ES-I3 (cell line): ENCODE results near the gene PMP22.

Experiments used
- H3K36me3 ChIP-seq: 2 replicates; pipeline ENCODE4 v1.6.1; 2013; ENCODE audit warnings: mild to moderate bottlenecking, low read length, control low read depth, moderate library complexity; ENCODE audit not compliant: insufficient read depth
- H3K4me1 ChIP-seq: 2 replicates; pipeline ENCODE4 v1.6.1; 2013; ENCODE audit warnings: mild to moderate bottlenecking, control low read depth, low read length; ENCODE audit not compliant: insufficient read depth
- H3K9ac ChIP-seq: 2 replicates; pipeline ENCODE4 v1.6.1; 2013; ENCODE audit warnings: low read depth, mild to moderate bottlenecking, low read length, moderate library complexity
- H3K9me3 ChIP-seq: 2 replicates; pipeline ENCODE4 v1.6.1; 2013; ENCODE audit warnings: mild to moderate bottlenecking, low read length, moderate library complexity; ENCODE audit not compliant: control insufficient read depth, insufficient read depth

The PMP22 gene

DNA sequence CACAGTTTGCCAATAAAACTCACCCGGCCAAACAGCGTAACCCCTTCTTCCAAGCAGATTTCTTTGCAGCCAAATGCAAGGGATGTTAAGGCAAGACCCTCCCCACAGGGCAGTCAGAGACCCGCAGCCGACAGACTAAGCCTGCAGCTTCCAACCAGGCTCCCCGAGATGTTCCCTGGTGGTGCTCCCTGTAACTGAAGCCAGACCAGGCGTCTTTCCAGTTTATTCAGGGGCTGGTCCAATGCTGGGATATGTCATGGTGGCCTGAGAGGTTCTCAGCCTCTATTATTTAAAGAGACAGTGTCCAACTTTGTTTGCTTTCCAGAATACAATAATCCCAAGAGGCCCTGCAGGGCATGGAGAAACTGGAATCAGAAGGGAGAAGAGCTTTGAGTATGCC, at the start of gene PMP22:
Gene PMP22 (minus strand): TSS at position 196 of the 400 bp plus-strand sequence. CDS start 4,599 bp downstream, outside the sequence.
- H3K36me3 ChIP-seq, result no peaks in the 10 kb centered on the region
- H3K9ac ChIP-seq, result no peak within 1 kb of the TSS
- H3K4me1 ChIP-seq, result no peaks in the 10 kb centered on the region
- no peaks in the 10 kb centered on the region for H3K9me3 ChIP-seq

DNA sequence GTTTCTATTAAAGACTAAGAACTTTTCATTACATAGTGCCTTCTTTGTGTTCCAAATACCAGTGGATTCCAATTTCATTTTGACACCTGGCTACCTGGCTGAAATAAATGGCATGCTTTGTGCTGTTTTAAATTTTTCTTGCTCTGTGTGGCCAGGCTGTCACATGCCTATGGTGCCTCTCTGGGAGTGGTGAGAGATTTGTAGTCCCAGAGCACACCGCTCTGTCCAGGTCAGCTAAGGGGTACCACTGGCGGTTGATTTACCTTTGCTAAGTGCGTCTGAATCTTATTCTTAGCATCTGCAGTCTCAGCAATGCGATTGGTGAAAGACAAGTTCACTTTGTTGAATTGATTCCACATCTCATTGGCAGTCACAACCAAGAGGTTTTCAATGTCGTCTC, 46.9 kb upstream of the PMP22 start:
- H3K36me3 ChIP-seq, result no peaks in the 10 kb centered on the region
- no peaks in the 10 kb centered on the region for H3K4me1 ChIP-seq
- 0 out of 2 replicates have a peak, but pooled peaks cover 3% of the 10 kb centered on the region for H3K9me3 ChIP-seq
- H3K9ac ChIP-seq, result no peak overlapping the region

DNA sequence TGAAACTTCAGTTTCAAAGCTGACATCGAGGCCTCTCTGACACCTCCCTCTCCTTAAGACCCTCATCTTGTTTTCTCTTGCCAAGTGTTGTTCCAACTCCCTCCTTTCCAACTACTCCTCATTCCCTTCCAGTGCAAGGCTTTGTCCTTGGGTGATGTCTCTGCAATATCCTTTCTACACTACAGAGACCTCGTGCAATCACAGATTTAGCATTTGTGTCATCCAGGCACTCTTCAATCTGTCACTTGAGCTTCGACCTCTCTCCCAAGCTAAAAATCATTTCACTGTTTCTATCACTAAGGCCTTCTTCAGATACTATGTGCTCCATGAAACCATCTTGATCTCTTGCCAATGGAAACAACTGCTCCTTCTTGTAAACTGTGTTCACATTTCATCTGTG, 44.7 kb upstream of the PMP22 start:
- Histone ChIP-seq H3K9ac (no peak overlapping the region), H3K4me1 (no peaks in the 10 kb centered on the region), H3K36me3 (no peaks in the 10 kb centered on the region), H3K9me3 (0 out of 2 replicates have a peak, but pooled peaks cover 3% of the 10 kb centered on the region)

DNA sequence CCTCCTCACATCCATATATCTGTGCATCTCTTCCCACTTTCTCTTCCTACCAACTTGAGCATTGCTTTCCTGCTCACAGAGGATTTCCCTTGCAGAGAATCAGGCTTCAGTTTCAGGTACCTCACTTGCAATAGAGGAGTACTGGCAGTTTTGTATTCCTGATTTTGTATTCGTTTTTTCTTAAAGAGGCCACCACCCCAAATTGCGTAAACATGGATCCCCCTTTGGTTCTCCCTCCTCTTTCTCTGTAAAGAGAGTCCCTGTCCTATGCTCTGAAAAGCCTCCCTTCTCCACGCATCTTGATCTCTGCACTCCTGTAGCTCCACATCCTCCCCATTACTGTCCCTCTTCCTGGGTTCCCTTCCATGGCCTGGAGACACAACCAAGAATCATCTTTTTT, 44.1 kb upstream of the PMP22 start:
- 0 out of 2 replicates have a peak, but pooled peaks cover 3% of the 10 kb centered on the region for H3K9me3 ChIP-seq
- H3K4me1 ChIP-seq, result no peaks in the 10 kb centered on the region
- H3K36me3 ChIP-seq, result no peaks in the 10 kb centered on the region
- H3K9ac ChIP-seq, result no peak overlapping the region

DNA sequence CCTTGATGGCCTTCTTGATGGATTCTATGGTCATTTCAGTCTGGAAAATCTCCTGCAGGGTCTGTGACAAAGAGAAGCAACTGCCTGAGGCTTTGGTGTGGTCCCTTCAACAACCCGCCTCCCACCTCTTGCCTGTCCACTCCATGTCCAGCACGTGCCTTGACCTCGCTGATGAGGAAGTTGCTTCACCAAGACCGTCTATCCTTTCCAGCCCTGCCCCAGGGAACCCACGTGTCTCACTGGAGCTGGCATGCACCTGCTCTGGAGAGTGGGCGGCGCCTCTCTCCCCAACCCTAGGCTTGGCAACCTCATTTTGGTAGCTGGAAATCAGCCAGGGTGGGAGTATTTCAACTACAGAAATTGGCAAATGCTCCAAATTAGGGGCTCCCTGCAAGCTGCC, 43.6 kb upstream of the PMP22 start:
- Histone ChIP-seq H3K36me3 (no peaks in the 10 kb centered on the region), H3K4me1 (no peaks in the 10 kb centered on the region), H3K9ac (no peak overlapping the region), H3K9me3 (0 out of 2 replicates have a peak, but pooled peaks cover 3% of the 10 kb centered on the region)

DNA sequence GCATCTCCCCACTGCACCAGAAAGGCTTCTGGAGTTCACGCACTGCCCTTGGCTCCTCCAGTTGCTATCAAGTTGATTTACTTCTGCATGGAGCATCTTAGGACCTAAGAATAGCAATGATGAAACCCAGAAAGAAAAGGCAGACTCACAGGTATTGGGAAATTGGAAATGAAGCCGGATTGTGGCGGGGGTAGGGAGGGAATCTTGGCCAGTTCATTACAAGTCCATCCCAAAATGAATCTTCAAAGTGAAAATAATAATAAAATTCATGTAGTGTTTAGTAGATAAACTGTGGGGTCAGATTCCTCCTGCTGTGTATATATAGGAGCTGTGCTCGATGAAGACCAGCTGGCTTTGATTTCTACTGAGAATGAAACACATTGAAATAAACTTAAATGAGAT, 42.6 kb upstream of the PMP22 start:
- no peaks in the 10 kb centered on the region for H3K4me1 ChIP-seq
- 0 out of 2 replicates have a peak, but pooled peaks cover 3% of the 10 kb centered on the region for H3K9me3 ChIP-seq
- H3K9ac ChIP-seq, result no peak overlapping the region
- H3K36me3 ChIP-seq, result no peaks in the 10 kb centered on the region

DNA sequence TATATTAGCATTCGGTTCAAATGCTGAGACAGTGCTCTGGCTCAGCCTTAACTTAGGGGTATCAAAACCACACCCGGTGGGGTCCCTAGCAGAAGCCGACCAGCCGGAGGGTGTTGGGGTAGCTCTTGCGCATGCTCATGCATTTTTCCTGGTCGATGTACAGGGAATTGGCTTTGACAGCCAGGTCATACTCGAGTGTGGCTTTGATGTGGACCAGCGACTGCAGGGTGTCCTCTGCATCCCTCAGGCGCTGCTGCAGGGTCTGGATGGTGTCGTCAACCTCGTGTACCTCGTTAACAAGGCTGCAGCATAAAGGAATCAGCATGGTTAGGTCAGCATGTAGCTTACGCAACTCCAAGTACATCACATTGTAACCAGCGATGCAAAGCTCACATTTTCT, 38.7 kb upstream of the PMP22 start:
- Histone ChIP-seq H3K36me3 (no peaks in the 10 kb centered on the region), H3K4me1 (no peaks in the 10 kb centered on the region), H3K9ac (no peak overlapping the region), H3K9me3 (peaks cover 2% of the 10 kb centered on the region; the same call in 1 of the 2 replicates)

DNA sequence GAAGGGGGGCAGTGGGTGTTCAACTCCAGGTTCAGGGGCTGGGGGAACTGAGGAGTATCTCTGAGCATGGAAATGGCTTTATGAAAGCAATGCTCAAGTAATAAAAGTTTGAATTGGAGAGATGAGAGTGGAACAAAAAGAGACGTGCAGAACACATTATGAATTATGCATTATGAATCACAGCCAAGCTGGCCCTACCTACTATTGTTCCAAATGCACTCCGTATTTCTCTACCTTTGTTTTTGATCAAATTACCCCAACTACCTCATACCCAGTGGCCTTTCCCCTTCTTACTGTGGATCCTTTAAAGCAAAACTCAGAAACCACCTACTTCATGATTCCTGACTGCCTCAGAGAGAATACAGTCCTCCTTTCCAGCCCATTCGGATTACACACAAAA, 38.1 kb upstream of the PMP22 start:
- Histone ChIP-seq H3K9me3 (peaks cover 2% of the 10 kb centered on the region; the same call in 1 of the 2 replicates), H3K4me1 (no peaks in the 10 kb centered on the region), H3K9ac (no peak overlapping the region), H3K36me3 (no peaks in the 10 kb centered on the region)

DNA sequence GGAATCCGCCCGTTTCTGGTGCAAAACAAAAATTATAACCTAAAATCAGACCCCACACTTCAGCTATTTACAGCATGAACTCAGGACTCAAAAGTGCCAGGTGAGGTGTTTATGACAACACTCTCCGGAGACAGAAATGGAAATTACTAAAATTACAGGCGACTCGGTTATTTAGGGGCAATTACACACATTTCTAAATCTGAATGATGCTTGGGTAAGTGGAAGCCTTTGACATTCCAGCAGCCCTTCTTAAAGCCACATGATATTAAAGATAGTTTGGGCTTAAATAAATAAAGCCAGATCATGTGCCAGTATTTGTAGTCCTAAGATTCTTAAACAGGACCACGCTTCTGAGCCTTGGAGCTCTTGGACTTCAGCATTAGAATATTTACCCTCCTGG, 36.7 kb upstream of the PMP22 start:
- H3K4me1 ChIP-seq, result no peaks in the 10 kb centered on the region

DNA sequence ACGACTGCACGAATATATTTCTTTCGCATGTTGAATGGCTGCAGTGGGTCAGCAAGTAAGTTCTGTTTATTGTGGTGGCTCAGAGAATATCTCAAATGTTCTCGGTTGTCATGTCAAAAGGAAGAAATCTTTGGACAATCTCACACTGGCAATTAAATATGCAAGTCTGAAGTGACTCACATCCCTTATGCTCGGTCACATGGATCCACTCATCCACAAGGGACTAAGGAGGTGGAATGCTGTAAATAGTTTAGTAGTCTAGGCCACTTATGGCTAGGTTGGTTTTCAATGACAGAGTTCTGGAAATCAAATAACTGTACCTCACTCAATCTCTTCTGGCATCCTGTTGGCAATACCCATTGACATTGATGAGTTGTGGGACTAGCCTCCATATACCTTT, 33.0 kb upstream of the PMP22 start:
- no peak overlapping the region for H3K9ac ChIP-seq
- no peaks in the 10 kb centered on the region for H3K36me3 ChIP-seq
- H3K4me1 ChIP-seq, result no peaks in the 10 kb centered on the region
- H3K9me3 ChIP-seq, result peaks cover 2% of the 10 kb centered on the region; the same call in 1 of the 2 replicates

More for the DNA sequence above, 36.7 kb upstream of the PMP22 start:
- no peak overlapping the region for H3K9ac ChIP-seq
- H3K9me3 ChIP-seq, result peaks cover 2% of the 10 kb centered on the region; the same call in 1 of the 2 replicates
- H3K36me3 ChIP-seq, result no peaks in the 10 kb centered on the region

DNA sequence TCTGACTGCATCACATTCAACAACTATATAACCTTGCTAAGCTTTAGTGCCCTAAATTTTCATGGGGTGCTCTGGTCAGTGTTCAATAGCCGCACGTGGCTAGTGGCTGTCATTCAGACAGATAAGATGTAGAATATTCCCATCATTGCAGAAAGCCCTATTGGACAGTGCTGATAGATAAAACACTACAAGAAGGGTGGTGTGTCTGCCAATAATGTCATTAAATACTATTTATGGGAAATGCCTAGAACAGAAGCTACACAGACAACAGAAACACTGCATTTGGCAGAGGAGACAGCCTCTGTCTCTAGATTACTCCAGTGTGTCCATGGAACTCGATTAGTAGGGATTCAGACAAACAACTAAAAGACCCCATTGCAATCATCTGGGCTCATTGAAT, 28.4 kb upstream of the PMP22 start:
- no peaks in the 10 kb centered on the region for H3K9me3 ChIP-seq
- no peaks in the 10 kb centered on the region for H3K36me3 ChIP-seq
- no peaks in the 10 kb centered on the region for H3K4me1 ChIP-seq
- H3K9ac ChIP-seq, result no peak overlapping the region

DNA sequence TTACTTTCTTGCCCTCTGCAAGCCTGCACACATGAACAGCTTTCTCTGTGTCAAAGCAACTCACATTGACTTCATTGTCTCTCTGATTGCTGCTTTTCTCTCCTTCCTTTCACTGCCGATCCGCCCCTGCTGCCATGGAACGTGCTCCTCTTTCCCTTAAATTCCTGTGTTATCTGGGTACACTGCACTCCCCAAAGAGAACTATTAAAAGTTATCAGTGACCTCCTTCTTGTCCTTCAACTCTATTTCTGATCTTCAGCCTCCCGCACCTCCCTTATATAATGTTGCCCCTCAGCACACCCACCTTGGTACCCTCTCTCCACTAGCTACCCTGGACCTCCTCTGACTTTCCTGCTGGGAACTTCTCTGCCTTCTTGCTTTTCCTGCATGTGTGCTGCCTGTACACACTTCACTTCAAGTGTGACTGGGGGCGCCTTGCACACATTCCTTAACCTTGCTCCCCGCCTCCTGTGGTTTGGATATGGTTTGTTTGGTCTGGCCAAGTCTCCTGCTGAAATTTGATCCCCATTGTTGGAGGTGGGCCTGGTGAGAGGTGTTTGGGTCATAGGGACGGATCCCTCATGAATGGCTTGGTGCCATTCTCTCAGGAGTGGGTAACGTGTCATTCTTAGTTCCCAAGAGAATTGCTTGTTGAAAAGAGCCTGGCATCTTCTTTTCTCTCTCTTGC, 26.7 kb upstream of the PMP22 start:
- Histone ChIP-seq H3K36me3 (no peaks in the 10 kb centered on the region), H3K9me3 (no peaks in the 10 kb centered on the region), H3K4me1 (no peaks in the 10 kb centered on the region), H3K9ac (no peak overlapping the region)

DNA sequence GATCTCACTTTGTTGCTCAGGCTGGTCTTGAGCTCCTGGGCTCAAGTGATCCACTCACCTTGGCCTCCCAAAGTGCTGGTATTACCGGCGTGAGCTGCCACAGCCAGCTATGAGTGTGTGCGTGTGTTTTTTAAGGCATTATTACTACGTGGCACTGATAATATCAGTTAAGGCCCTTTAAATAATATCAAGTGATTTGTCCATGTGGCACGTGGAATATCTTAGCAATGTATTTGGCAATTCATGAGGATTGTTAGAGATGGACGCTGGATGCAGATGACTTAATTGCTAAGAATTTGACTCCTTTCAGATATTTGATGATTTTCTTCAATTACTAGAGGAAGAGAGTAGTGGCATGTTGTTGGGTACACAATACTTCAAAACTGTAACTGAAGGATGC, 25.5 kb upstream of the PMP22 start:
- Histone ChIP-seq H3K9me3 (no peaks in the 10 kb centered on the region), H3K4me1 (no peaks in the 10 kb centered on the region), H3K9ac (no peak overlapping the region), H3K36me3 (no peaks in the 10 kb centered on the region)

DNA sequence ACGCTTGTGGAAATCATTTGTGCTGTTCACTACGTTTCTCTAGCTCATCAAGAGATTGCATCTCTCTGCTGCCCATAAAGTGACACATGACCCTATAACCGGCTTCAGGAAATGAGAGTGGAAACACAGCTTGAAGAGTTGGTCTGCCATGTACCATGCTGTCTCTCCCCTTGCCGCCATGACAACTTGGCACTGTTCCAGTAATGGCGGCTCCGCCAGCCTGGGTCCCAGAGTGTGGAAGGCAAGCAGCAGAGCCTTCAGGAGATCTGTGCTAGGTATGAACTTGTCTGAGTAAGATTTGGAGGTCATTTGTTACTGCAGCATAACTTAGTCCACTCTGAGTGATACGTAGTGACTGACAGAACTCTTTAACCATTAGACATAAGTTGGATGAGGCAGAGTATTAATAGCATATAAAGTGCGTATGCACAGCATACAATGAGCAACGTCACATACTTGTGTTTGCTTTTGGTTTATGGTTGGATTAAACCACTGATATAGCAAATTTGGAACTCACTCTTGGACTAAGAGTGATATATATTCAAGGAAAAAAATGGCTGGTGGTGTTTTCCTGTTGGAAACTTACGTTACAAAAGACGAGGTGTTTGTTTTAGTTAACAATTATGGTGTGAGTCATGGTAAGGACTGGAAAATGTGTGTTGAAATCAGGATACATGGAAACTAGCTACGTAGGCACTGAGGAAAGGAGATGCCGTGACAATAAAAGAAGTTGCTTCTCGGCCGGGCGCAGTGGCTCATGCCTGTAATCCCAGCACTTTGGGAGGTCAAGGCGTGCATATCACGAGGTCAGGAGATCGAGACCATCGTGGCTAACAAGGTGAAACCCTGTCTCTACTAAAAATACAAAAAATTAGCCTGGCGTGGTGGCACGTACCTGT, 24.4 kb upstream of the PMP22 start:
- H3K9ac ChIP-seq, result no peak overlapping the region
- no peaks in the 10 kb centered on the region for H3K4me1 ChIP-seq
- no peaks in the 10 kb centered on the region for H3K9me3 ChIP-seq
- no peaks in the 10 kb centered on the region for H3K36me3 ChIP-seq

DNA sequence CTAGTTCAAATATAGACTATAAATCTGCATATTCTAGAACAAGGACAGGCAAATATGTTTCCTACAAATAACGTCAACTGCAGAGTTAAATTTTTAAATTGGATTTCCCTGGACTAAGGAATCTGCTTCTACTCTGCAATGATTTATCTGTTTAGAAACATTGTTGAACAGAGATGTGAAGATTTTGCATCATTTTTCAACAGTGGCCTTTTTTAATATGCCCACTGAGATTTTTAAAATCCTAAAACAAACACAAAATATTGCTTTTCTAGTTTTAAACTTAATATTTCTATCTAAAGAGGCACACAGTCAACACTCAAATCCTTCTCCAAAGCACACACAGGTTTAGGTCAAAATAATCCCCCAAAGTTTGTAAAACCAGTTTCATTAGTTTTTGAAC, 23.7 kb upstream of the PMP22 start:
- no peak overlapping the region for H3K9ac ChIP-seq
- H3K9me3 ChIP-seq, result no peaks in the 10 kb centered on the region
- no peaks in the 10 kb centered on the region for H3K36me3 ChIP-seq
- H3K4me1 ChIP-seq, result no peaks in the 10 kb centered on the region
